Measurements from ENCODE around the gene FLT1. TPM values are rescaled to one million over a fixed set of nuclear protein-coding genes. Genes with fewer than 3 reads are reported as not detected.

FLT1 gene
- polyA plus RNA-seq, 12 donors, result 14.2 to 25.9 (median 16.6) TPM; not detected in 1

GRCh38 chr13:28396053-28396452 lies 98.9 kb downstream of the FLT1 start:
- DNase-seq, result no peak

DNA sequence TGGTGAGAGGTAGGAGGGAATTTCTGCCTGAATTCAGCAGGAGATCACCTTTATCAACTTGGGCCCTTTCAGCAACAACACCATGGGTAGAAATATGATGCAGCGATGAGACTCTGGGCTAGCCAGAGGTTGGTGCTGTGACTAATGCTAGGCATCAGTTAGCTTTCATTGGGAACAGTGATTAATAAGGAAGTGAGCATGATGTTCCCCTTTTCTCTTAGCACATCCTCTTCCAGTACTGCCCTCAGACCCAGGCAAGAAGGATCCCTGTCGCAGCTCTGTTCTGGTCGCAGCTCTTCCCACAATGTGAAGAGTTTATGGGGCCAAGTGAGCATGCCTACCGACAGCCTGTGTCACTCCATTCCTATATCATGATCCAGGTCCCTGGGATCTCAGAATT lies 100.5 kb downstream of the FLT1 start:
- no peak for DNase-seq

DNA sequence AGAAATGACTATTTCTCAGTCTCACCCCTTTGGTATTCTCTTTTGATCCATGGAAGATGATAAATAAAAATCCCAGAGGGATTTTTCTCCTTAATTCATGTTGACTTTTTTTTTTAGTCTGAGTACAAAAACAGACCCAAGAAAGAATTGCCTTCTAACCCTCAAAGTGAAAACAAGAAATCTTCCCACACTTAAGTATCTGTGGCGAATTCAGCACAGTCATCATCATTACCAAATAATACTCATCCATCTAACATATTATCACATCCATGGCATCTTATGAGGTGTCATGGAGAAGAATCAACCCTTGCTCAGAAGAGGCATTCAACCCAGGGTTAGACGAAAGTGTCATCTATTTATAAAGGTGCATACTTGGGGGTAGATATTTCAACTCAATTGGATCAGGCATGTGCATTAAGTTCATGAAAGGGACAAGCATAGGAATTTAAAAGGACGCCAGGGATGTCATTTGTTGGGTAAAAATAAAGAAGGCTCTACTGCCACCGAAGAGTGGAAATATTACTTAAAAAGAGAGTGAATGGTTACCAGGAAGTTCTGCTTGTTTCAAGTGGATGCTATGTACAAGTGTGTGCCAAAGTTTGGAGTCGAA lies 101.9 kb downstream of the FLT1 start:
- no peak for DNase-seq

GRCh38 chr13:28392428-28392827 lies 102.5 kb downstream of the FLT1 start:
- no peak for DNase-seq

- DNase-seq, result no peak
Measured at GRCh38 chr13:28387740-28388501, 107.0 kb downstream of the FLT1 start.

DNA sequence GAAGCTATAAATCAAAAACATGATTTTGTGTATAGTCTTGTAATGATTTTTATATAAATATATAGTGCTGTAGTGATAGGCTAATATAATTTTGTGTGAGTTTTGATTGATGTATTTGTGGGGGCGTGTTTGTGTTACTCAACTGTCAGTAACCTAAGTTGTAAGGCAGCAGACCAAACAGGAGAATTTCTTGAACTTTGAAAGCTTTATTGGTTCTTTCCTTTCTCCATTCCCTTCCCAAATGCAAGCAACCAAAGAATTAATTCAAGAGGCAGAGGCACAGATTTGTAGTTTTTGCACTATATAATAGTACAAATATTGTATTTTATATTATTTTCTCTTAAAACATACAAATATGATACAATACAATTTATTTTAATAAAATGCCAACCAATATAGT lies 109.6 kb downstream of the FLT1 start:
- DNase-seq, result no peak

DNA sequence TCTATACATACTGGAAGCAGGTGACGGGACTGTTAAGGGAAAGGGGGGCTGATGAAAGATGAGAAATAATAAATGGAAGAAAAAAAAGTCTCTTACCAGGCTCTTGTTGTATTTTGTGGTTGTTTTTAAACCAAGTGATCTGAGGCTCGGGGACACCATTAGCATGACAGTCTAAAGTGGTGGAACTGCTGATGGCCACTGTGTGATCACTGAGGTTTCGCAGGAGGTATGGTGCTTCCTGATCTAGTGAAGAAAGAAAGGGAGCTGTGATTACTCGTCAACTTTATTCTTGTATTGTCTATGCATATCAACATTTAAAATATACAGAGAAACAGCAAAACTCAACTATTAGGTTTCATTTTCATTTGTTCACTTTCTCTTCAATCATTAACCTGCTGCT lies 110.1 kb downstream of the FLT1 start:
- DNase-seq, result no peak

- no peak for DNase-seq
Measured at GRCh38 chr13:28380319-28380718, 114.6 kb downstream of the FLT1 start.

DNA sequence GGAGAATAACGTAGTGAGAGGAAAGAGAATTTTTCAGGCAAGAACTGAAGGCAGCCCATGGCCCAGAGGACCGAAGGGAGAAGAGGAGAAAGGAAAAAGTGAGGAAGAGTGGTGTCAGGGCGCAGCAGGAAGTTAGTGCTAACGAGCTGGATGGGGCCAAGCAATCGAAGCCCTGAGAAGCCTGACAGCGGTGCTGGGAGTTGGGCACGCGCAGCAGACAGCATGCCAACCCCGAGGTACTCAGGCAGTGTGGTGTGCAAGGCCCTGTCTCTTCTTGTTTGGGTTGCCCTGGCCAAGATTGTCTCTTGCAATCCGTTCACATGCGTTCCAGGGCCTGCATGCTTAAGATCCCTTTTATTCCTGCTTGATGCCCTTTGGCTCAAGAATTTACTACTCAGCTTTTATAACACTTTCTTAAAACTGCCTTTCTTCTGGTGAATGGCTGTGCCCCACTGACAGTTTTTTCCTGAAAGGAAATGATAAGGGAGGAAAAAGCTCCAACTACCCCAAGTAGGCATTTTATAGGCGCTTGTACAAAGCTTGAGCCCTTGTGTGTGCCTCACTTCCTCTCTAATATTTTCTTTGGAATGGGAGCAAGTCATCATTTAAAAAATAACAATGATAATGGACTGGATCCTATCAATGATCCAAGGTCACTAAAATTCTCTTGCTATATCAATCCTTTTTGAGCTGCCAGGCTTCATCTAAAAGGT lies 115.4 kb downstream of the FLT1 start:
- no peak for DNase-seq

DNA sequence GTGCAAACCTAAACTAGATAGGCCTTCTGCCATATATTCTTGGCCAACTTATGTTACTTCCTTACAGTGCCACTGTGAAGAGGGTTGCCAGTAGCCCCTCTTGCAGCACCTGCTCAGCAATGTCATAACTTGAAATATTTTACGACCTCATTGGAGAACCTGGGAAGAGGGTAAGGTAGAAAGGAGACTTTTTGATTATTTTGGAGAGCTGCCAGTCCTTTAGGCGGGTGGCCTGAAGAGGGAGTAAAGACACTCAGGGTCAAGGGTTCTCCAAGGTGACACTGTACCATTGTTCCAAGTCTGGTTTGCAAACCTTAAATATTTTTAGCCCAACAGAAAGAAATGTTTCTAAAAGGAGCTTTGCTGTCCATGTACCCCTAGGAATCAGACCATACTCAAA lies 118.3 kb downstream of the FLT1 start:
- DNase-seq, result no peak

DNA sequence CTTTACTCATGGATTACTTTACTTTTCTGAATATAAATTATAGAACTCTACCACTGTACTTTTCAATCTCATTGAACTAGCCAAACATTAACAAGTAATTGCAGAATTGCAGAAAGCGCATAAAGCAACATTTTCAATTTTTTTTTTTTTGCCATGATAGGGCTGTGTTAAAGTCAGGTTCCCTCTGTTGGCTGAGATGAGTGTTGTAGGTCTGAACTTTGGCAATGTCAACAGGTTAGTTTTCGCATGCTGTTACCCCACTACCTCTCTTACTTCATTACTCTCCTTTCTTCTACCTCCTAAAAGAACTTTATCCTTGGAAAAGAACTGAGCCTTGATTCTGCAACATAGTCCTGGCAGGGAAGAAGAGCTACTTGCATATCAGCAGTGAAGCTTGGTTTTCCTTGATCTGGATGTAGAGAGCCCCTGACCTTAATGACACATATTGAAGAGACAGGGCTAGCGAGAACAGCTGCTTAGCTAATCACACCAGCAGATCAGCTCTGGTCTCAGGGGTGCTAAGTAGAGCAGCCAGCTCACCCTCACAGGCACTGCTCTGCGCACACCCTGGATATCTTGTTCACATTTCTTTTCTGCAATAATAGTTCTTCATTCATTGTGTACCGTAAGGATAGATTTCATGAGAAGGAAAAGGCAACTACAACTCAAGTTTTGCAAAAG lies 119.5 kb downstream of the FLT1 start:
- DNase-seq, result no peak

DNA sequence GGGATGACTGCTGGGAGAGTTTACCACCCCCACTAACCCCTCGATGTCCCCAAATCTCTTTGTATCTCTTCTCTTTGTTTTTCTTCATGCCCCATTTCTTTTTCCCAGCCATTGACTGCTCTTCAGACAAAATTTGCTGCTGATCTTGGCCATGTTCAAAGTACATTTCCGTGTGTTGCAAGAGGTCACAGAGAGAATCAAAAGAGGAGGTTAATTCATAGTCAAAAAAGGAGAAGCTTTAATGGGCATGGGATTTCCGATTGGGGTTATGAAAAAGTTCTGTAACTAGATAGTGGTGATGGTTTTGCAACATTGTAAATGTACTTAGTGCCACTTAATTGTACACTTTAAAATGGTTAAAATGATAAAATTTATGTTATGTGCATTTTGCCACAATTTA lies 121.1 kb downstream of the FLT1 start:
- DNase-seq, result no peak

GRCh38 chr13:28370448-28370847 lies 124.5 kb downstream of the FLT1 start:
- DNase-seq, result no peak

DNA sequence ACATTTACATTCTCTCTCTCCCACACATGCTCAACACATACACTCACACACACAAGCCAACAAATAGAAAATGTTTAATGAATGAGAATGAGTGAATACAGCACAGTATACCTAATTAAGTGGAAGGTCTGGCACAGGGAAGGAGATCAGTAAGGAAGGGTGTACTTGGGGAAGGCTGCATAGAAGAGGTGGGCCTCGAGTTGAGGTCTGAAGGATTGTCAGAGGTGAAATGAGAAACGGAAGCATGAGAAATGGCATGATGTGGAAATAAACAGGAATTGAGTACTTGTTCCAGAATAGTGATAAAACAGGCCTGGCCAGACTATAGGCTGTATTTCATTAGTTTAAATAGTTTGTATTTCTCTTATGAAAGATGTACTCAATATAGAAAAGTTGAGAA lies 136.2 kb downstream of the FLT1 start:
- no peak for DNase-seq

DNA sequence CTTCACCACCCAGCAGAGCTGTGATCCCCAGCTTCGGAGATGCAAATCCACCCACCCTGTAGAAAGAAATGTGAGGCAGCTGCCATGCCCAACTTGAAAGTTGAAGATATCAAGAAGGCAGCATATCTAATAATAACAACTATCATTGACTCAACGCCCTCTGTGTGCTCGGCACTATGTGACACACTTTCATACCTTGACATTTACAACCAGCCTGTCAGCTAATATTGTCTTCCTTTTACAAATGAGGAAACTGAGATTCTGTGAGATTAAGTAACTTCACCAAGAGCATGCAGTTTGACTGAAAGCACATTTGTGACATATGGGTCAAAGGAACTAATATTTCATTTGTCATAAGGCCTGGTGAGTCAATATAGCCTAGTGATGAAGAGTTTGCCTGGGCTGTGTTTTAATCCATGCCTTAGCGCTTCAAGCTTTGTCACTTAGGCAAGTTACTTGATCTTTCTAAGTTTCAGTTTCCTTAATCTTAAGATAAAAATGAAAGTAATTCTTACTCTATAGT lies 137.0 kb downstream of the FLT1 start:
- DNase-seq, result no peak

DNA sequence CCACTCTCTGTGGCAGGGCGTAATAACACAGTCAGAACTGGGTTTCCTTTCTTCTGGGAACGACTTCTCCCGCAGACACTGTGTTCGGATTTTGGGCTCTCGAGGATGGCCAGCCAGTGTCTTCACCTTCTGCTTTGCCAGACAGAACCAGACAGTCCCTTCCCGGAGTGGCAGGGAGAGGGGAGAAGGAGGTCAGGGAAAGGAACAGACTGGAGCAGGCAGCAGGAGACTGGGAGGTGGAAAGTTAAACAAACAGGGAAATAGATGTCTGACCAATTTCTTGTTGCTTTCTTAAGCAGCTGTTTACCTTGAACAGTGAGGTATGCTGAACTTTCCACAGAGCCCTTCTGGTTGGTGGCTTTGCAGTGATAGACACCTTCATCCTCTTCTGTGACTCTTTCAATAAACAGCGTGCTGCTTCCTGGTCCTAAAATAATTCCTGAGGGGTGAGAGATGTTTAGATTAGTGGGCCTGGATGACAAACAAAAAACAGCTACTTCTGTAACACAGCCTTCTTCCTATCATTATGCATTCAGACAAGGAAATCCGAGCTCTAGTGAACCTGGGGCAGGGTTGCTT lies 137.6 kb downstream of the FLT1 start:
- DNase-seq, result no peak

DNA sequence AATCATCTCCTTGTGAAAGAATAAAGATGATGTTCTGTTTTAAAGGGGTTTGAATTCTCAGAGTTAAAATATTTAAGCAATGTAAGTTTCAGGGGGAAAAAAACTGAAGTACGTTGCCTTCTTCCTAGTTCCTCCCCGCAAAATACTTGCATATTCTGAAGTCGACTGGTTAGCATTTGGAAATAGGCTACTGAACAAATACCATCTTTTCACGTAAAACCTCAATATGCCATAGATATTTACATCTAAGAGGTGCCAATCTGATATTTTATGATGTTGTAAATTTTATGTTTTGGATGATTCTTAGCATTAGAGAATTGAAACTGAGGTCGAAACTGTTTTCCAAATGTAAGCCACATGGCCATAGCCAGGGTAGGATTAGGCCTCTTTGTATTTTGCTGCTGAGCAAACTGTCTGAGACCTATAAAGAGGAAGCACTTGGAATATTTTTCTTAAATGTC lies 138.3 kb downstream of the FLT1 start:
- no peak for DNase-seq

- DNase-seq, result no peak
Measured at GRCh38 chr13:28355822-28356371, 139.0 kb downstream of the FLT1 start.

- no peak for DNase-seq
Measured at GRCh38 chr13:28355046-28355821, 139.7 kb downstream of the FLT1 start.

DNA sequence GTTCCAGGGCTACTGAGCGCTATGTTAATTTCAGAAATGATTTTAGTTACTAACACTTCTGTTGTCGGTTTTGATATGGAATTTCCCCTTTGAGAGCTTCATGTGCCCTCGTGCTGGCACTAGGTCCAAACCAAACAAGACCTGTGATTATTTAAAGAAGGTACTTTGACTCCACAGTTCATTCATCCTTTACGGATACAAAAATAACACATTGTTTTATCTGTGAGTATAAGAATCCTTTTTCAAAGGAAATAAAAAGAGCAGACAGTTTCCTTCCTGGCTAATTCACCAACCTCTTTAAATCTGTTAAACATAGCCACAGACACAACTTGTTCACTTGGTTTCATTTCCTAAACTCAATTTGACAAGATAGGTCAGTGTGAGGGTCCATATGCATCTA lies 141.2 kb downstream of the FLT1 start:
- no peak for DNase-seq

Measured in muscle of arm (tissue), 12 donors.